ACC112 (cell line): ENCODE measurements around the gene CERK.

Experiments used
- H2AFZ ChIP-seq: fragments of 200-600 bp; sonication (generic); one replicate; pipeline ENCODE4 v1.6.0; 2017; ENCODE audit warnings: antibody characterized with exemption, low read length; ENCODE audit not compliant: unreplicated experiment
- H3K27ac ChIP-seq: fragments of 200-600 bp; sonication (generic); 2 replicates; pipeline ENCODE4 v1.5.1; 2014; ENCODE audit warnings: low read depth, mild to moderate bottlenecking, antibody characterized with exemption, low read length, moderate library complexity
- H3K27me3 ChIP-seq: fragments of 200-600 bp; sonication (generic); 2 replicates; pipeline ENCODE4 v1.6.1; 2014; ENCODE audit warnings: mild to moderate bottlenecking, antibody characterized with exemption, low read length, moderate library complexity, mixed read lengths; ENCODE audit not compliant: insufficient read depth
- H3K36me3 ChIP-seq: fragments of 200-600 bp; sonication (generic); 2 replicates; pipeline ENCODE4 v1.6.1; 2016; ENCODE audit warnings: mild to moderate bottlenecking, antibody characterized with exemption, low read length, moderate library complexity, mixed read lengths; ENCODE audit not compliant: insufficient read depth
- H3K4me1 ChIP-seq: fragments of 200-600 bp; sonication (generic); one replicate; pipeline ENCODE4 v1.6.1; 2016; ENCODE audit warnings: low read length, mixed read lengths; ENCODE audit not compliant: insufficient read depth, unreplicated experiment, control insufficient read depth
- H3K4me3 ChIP-seq: fragments of 200-600 bp; sonication (generic); 2 replicates; pipeline ENCODE4 v1.5.1; 2014; ENCODE audit warnings: mild to moderate bottlenecking, low read depth, low read length
- H3K79me2 ChIP-seq: fragments of 200-600 bp; sonication (generic); one replicate; pipeline ENCODE4 v1.6.0; 2016; ENCODE audit warnings: low read length; ENCODE audit not compliant: control insufficient read depth, unreplicated experiment, insufficient read depth

The CERK gene

DNA sequence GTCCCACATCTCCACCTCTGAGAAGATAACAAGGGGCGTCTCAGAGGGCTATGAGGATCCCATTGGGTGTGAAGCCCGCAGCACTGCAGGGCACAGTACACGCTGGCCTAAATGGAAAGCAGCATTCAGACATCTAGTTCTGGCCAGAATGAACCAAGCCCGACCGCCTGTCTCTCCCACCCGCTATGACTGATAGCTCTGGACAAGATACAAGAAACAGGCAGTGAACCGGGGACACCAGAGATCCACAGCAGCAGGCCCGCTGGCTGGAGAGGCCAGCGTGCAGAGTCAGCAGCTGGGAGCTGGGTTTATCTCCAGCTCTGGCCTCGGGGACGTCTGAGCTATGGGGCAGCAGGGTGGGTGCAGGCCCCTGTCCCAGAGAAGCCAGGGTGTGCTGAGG is 9.6 kb downstream of the CERK start:
- H3K4me1 ChIP-seq: no peaks in the 10 kb centered on the region
- H3K36me3 ChIP-seq: no peaks in the 10 kb centered on the region
- no peak overlapping the region for H2AFZ ChIP-seq
- peaks cover 19% of the 10 kb centered on the region for H3K79me2 ChIP-seq
- no peak overlapping the region for H3K27ac ChIP-seq
- H3K27me3 ChIP-seq: no peaks in the 10 kb centered on the region
- H3K4me3 ChIP-seq: no peak overlapping the region

DNA sequence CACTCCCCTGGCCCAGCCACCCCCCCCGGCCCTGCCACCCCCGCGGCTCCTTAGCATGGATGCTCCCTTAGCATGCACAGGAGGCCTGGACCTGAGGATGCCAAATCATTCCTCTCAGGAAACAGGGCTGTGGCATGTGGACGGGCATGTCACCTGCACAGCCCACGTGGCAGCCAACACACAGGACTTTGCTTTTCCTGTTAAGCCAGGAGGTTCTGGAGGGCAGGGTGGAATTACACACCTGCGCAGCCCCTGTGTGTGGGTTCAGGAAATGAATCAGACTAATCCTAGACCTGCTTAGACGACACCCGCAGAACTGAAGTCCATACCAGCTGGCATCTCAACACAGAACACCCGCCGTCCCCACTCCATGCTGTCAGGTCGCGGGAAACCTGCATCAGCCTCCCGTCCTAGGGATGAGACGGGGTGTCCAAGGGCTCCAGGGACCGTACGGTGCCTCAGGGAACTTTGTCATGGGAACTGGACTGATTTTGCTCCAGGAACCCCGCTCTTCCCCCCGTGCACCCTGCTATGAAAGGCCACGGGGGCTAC is 10.2 kb downstream of the CERK start:
- Histone ChIP-seq H3K4me3 (no peak overlapping the region), H3K36me3 (no peaks in the 10 kb centered on the region), H3K4me1 (no peaks in the 10 kb centered on the region), H2AFZ (no peak overlapping the region), H3K27me3 (no peaks in the 10 kb centered on the region), H3K79me2 (peaks cover 19% of the 10 kb centered on the region), H3K27ac (no peak overlapping the region)

DNA sequence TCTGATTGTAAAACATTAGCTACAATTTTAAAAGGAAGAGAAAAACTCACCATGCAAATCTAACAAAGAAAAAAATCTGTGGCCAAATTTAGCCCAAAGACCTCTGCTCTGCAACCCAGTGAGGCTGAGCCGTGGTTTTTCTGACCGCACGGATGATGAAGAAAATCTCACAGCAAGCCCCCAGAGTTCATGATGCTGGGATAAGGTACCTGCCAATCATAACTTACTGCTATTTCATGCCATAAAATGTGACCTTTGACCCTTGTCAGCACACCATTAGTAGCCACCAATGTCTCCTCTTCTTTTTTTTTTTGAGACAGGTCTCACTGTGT is 11.1 kb downstream of the CERK start:
- no peak overlapping the region for H3K4me3 ChIP-seq
- H3K27me3 ChIP-seq: no peaks in the 10 kb centered on the region
- no peak overlapping the region for H3K27ac ChIP-seq
- H3K4me1 ChIP-seq: no peaks in the 10 kb centered on the region
- H2AFZ ChIP-seq: no peak overlapping the region
- no peaks in the 10 kb centered on the region for H3K36me3 ChIP-seq
- peaks cover 16% of the 10 kb centered on the region for H3K79me2 ChIP-seq

DNA sequence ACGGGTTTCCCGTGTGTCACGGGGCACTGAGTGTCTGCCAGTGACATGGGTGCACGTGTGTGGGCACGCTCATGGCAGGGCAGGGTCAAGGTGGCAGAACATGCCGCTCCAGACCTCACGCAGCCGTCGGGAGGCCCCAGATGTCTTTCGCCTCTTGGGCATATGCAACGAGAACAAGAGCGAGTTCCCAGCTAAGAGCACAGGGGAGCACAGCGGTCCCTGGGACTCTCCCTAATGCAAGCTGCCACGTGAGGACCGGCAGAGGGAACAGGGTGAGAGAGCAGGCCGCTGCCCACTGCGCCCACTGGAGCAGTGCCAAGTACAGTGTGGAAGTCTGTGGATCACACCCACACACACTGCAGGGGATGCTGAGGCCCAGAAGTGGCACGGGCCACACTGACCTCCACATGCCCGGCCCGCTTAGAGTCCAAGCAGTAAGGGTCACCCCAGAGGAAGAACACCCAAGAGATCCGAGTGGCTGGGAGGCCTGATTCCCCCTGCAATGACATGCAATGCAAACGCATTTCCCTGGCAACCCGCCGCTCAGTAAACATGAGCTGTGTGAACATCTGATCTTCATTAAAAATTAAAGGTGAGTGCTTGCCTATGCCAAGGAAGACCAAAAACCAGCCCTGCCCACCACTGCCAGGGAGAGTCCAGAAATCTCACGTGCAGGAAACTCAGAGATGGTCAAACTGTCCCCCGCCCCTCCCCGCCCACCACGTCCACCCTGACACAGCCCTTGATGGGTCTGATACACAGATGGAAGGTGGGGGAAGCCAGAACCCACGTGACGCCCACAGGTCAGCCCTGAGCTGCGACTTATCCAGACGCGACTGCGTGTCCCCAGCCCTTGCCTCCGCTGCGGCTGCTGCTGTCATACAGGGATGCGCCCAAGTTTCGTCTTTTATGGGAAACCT is 11.7 kb downstream of the CERK start:
- no peak overlapping the region for H3K27ac ChIP-seq

GRCh38 chr22:46725096-46725495 is 13.0 kb downstream of the CERK start:
- Histone ChIP-seq H3K79me2 (peaks cover 8% of the 10 kb centered on the region), H3K4me1 (no peaks in the 10 kb centered on the region), H3K27ac (no peak overlapping the region), H3K27me3 (no peaks in the 10 kb centered on the region), H3K36me3 (no peaks in the 10 kb centered on the region), H2AFZ (no peak overlapping the region), H3K4me3 (no peak overlapping the region)

More for the DNA sequence above, 11.7 kb downstream of the CERK start:
- H3K79me2 ChIP-seq: peaks cover 12% of the 10 kb centered on the region
- H2AFZ ChIP-seq: no peak overlapping the region
- no peak overlapping the region for H3K4me3 ChIP-seq
- H3K27me3 ChIP-seq: no peaks in the 10 kb centered on the region
- no peaks in the 10 kb centered on the region for H3K4me1 ChIP-seq
- no peaks in the 10 kb centered on the region for H3K36me3 ChIP-seq

DNA sequence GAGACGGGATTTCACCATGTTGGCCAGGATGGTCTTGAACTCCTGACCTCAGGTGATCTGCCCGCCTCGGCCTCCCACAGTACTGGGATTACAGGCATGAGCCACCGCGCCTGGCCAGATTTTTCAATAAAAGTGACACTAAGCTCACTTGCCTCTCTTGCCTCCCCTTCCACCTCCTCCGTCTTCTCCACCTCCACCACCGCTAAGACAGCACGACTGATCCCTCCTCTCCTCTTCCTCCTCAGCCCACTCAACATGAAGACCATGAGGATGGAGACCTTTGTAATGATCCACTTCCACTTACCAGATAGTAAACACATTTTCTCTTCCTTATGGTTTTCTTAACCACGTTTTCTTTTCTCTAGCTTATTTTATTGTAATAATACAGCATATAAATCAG is 14.2 kb downstream of the CERK start:
- Histone ChIP-seq H3K4me1 (no peaks in the 10 kb centered on the region), H3K79me2 (peaks cover 8% of the 10 kb centered on the region)

DNA sequence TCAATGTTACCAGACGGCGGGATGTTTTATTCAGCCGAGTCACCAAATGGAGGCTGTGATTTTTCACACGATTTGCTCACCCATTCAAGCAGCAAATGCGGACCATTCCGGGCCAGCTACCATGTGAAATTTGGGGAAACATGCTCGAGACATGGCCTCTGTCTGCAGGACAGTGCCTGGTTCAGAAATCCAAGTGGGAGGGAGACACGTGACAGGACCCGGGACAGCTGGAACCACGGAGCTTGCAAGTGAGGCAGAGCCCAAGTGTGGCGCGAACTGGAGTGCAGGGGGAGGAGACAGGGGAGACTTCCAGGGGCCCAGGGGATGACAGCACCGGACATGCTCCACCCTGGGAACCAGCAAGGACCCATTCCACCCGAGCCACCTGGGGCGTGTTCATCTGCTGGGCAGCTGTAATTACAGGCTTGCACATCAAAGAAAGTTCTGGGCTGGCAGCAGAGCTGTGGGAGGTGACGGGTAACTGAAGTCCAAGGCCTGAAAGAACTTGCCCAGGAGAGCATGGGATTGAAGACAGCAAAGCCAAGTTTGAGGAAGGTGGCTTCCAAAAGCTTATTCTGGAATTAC is 16.5 kb downstream of the CERK start:
- Histone ChIP-seq H3K4me1 (no peaks in the 10 kb centered on the region), H2AFZ (no peak overlapping the region), H3K36me3 (no peaks in the 10 kb centered on the region), H3K4me3 (no peak overlapping the region), H3K27ac (no peak overlapping the region), H3K79me2 (no peaks in the 10 kb centered on the region), H3K27me3 (no peaks in the 10 kb centered on the region)

More for the DNA sequence above, 14.2 kb downstream of the CERK start:
- H2AFZ ChIP-seq: no peak overlapping the region
- H3K27me3 ChIP-seq: no peaks in the 10 kb centered on the region
- no peaks in the 10 kb centered on the region for H3K36me3 ChIP-seq
- H3K4me3 ChIP-seq: no peak overlapping the region
- no peak overlapping the region for H3K27ac ChIP-seq

DNA sequence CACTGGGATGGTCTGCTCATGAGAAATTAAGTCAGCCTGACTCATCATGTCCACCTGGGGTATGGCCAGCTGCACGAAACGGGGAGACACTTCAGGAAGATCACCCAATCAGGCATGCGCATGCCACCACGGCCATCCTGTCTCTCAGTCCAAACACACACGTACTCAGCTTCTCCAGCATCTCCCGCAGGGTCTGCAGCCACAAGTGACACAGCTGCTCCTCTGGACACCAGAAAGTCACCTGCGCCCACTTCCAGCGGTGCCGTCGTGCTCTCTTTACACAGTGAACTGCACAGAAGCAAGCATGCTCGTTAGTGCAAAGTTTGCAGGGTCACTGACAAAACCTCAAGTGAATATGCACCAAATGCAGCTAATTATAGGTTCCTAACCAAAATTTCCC is 18.1 kb downstream of the CERK start:
- H3K36me3 ChIP-seq: no peaks in the 10 kb centered on the region

DNA sequence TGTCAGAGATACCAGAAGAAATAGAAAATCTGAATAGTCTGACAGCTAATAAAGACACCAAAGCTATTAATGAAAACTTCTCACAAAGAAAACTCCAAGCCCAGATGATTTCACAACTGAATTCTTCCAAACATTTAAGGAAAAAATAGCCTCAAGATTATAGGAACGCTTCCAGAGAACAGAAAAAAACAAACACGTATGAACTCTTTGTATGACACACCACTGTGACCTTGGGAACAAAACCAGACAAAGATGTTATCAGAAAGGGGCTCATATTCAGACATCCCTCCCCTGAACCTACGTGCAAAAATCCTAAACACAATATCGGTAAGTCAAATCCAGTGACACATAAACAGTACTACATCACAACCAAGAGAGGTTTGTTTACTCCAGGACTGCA is 23.5 kb downstream of the CERK start:
- Histone ChIP-seq H3K27ac (no peak overlapping the region), H3K27me3 (no peaks in the 10 kb centered on the region), H3K4me3 (no peak overlapping the region), H3K79me2 (no peaks in the 10 kb centered on the region), H3K4me1 (no peaks in the 10 kb centered on the region), H2AFZ (no peak overlapping the region), H3K36me3 (no peaks in the 10 kb centered on the region)

More for the DNA sequence above, 18.1 kb downstream of the CERK start:
- Histone ChIP-seq H3K79me2 (no peaks in the 10 kb centered on the region), H3K4me3 (no peak overlapping the region), H2AFZ (no peak overlapping the region), H3K27ac (no peak overlapping the region), H3K27me3 (no peaks in the 10 kb centered on the region), H3K4me1 (no peaks in the 10 kb centered on the region)

DNA sequence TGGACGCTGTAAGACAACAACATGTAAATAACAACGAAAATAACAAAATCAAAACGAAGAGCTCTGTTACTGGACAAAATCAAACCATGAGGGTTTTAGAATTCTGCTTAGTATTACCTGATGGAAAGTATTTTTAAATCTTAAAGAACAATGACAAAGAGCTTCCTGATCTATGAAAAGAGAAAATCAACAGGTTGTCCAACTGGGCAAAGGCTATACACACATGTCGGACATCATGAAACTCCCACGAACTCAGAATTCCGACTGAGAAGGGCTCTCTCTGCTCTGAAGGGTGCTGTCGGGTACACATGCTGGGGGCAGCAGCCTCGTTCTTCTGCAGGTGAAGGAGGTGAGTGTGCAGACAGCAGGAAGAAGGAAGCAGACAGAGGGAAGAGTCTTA is 25.8 kb downstream of the CERK start:
- Histone ChIP-seq H3K4me1 (no peaks in the 10 kb centered on the region), H3K79me2 (no peaks in the 10 kb centered on the region), H3K27me3 (no peaks in the 10 kb centered on the region), H3K4me3 (no peak overlapping the region), H3K36me3 (no peaks in the 10 kb centered on the region), H2AFZ (no peak overlapping the region), H3K27ac (no peak overlapping the region)

GRCh38 chr22:46710806-46711205 is 27.2 kb downstream of the CERK start:
- Histone ChIP-seq H3K27me3 (no peaks in the 10 kb centered on the region), H3K79me2 (no peaks in the 10 kb centered on the region), H3K27ac (no peak overlapping the region), H3K4me1 (no peaks in the 10 kb centered on the region), H2AFZ (no peak overlapping the region), H3K36me3 (no peaks in the 10 kb centered on the region), H3K4me3 (no peak overlapping the region)
